IPS-NIHi7 (cell line): ENCODE data around the gene LAYN.

Experiments used
- DNase-seq: peaks from one replicate; pipeline ENCODE4 v3.0.0; 2012; ENCODE audit warnings: mixed read lengths; ENCODE audit errors: extremely low spot score

LAYN gene

GRCh38 chr11:111592491-111592890 is 52.0 kb downstream of the LAYN start:
- no peak for DNase-seq

GRCh38 chr11:111596319-111596718 is 55.8 kb downstream of the LAYN start:
- no peak for DNase-seq

- DNase-seq: no peak
Observed at GRCh38 chr11:111598148-111598547, 57.6 kb downstream of the LAYN start.

GRCh38 chr11:111598559-111598958 is 58.0 kb downstream of the LAYN start:
- no peak for DNase-seq

GRCh38 chr11:111601636-111601978 is 61.1 kb downstream of the LAYN start:
- no peak for DNase-seq

- peak; percentile 97 for DNase-seq
Observed at GRCh38 chr11:111601979-111602864, 61.7 kb downstream of the LAYN start, which contains the start of gene SIK2. Gene SIK2, plus strand, starts transcription at chr11:111602449. Its CDS starts 115 bp downstream, at chr11:111602564.

DNA sequence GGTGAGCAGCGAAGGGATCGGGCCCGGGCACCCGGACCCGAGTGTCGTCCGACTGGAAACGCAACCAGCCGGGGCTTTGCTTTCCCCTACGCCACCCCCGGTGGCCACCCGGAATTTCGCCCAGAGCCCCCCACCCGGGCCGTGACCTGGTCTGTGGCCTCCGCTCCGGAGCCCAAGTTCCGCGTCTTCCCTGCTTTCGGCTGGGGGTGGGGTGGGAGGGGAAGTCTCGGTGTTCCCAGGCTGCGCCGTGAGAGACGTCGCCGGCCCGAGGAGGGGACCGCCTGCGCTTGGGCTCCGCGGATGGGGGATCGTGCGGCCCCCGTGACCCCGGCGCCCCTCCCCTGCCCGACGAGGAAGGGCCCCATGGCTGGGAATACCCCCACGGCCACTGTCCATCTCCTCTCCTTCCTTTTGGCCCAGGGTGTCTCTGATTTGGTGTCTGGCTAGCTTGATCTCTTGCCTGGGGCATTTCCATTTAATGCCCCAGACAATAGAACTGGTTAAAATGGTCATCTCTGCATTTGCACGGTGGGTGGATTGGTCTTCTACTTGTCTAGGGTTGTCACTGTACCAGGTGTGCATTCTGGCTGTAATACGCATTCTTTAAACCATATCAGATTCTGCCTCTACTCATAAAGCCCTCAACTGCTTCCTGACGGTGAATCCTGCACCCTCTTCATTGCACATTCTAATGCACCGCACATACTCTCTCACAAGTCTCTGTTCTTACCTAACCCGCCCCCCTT is 62.5 kb downstream of the LAYN start:
- DNase-seq: peak; percentile 33

GRCh38 chr11:111603611-111604130 is 63.2 kb downstream of the LAYN start:
- no peak for DNase-seq

- peak; percentile 42 for DNase-seq
Observed at GRCh38 chr11:111604392-111605009, 64.0 kb downstream of the LAYN start.

DNA sequence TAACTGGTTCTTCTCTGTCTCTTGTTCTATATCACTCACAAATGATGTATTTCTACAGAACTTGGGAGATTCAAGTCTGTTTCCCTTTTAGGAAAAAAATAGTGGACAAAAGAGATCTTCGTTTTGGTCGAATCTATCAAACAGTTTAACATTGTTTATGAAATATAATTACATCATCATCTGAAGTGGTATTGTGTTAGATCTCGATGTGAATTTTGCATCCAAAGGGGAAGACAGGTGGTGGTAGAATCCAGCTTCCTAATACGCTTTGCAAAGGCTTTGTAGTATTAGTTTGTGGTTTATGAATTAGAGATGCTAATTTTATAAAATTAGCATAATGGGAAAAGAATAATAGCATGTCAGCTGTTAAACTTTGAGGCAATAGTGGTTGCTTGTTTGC is 65.2 kb downstream of the LAYN start:
- DNase-seq: no peak

DNA sequence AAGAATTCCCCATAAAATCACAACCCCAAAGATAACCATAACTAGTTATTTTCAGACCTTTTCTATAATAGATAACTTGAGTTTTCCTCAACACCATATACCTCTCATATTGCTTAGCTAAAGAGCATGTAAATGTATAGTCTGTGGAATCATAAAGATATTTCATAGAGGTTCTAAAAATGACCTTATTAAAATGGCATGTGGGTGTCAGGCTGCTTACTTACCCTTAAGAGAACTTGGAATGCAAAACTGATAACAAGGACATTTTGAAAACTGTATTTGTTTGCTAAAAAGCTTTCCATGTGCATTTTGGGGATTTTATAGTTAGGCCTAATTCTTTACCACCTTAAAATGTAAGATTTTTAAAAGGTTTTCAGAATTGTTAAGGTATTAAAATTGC is 66.5 kb downstream of the LAYN start:
- no peak for DNase-seq

DNA sequence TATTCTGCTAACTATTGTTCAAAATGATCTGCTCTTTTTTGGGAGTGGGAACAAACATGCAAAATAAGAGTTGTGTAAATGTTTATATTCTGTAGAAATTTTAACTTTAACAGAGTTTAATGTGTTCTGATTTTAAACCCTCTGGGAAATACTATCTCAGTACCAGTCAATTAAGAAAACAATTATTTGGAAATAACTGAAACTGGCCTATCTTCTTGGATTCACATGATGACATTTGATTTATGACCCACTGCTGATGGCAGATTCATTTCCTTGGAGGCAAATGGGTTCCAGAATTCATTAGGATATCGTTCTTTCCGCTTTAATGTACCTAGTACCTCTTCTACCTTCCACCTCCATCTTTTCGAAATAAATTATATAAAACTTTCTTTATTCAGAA is 67.2 kb downstream of the LAYN start:
- no peak for DNase-seq
